ENCODE measurements around the gene HMGXB4.
"Not testable (repeated sequence)": the region's sequence is repeated elsewhere in the genome, so short reads cannot be mapped to it uniquely, and the experiment has no call there.

HMGXB4 gene

GRCh38 chr22:35225010-35225409 lies 32.3 kb upstream of the HMGXB4 start:
- Histone ChIP-seq H3K27me3 (ENCODE audit: control insufficient read depth, insufficient read depth, low read length) (no peaks in the 10 kb centered on the region), H3K9me3 (ENCODE audit: control insufficient read depth, low read depth, low read length) (no peaks in the 10 kb centered on the region), H3K4me3 (ENCODE audit: low read length) (no peak overlapping the region), H3K4me1 (ENCODE audit: control insufficient read depth, low read depth, low read length) (peaks cover 3% of the 10 kb centered on the region), H3K36me3 (ENCODE audit: control insufficient read depth, low read depth, low read length) (no peaks in the 10 kb centered on the region), H3K9ac (ENCODE audit: low read length) (no peak overlapping the region), H3K27ac (ENCODE audit: low read length) (no peak overlapping the region)

- Histone ChIP-seq H3K27ac (ENCODE audit: low read length) (no peak overlapping the region), H3K9ac (ENCODE audit: low read length) (no peak overlapping the region), H3K36me3 (ENCODE audit: control insufficient read depth, low read depth, low read length) (no peaks in the 10 kb centered on the region), H3K9me3 (ENCODE audit: control insufficient read depth, low read depth, low read length) (no peaks in the 10 kb centered on the region), H3K4me3 (ENCODE audit: low read length) (no peak overlapping the region), H3K4me1 (ENCODE audit: control insufficient read depth, low read depth, low read length) (peaks cover 3% of the 10 kb centered on the region), H3K27me3 (ENCODE audit: control insufficient read depth, insufficient read depth, low read length) (no peaks in the 10 kb centered on the region)
Measured at GRCh38 chr22:35226958-35227647, 30.2 kb upstream of the HMGXB4 start.

GRCh38 chr22:35229865-35230264 lies 27.4 kb upstream of the HMGXB4 start:
- H3K4me1 ChIP-seq (ENCODE audit: control insufficient read depth, low read depth, low read length), result peaks cover 3% of the 10 kb centered on the region
- H3K4me3 ChIP-seq (ENCODE audit: low read length), result no peak overlapping the region
- no peak overlapping the region for H3K27ac ChIP-seq (ENCODE audit: low read length)
- no peaks in the 10 kb centered on the region for H3K36me3 ChIP-seq (ENCODE audit: control insufficient read depth, low read depth, low read length)
- no peaks in the 10 kb centered on the region for H3K27me3 ChIP-seq (ENCODE audit: control insufficient read depth, insufficient read depth, low read length)
- H3K9me3 ChIP-seq (ENCODE audit: control insufficient read depth, low read depth, low read length), result no peaks in the 10 kb centered on the region
- H3K9ac ChIP-seq (ENCODE audit: low read length), result no peak overlapping the region

GRCh38 chr22:35230417-35230816 lies 26.9 kb upstream of the HMGXB4 start:
- Histone ChIP-seq H3K27me3 (ENCODE audit: control insufficient read depth, insufficient read depth, low read length) (no peaks in the 10 kb centered on the region), H3K27ac (ENCODE audit: low read length) (no peak overlapping the region), H3K9me3 (ENCODE audit: control insufficient read depth, low read depth, low read length) (no peaks in the 10 kb centered on the region), H3K9ac (ENCODE audit: low read length) (no peak overlapping the region), H3K4me1 (ENCODE audit: control insufficient read depth, low read depth, low read length) (peaks cover 3% of the 10 kb centered on the region), H3K36me3 (ENCODE audit: control insufficient read depth, low read depth, low read length) (no peaks in the 10 kb centered on the region), H3K4me3 (ENCODE audit: low read length) (no peak overlapping the region)

- Histone ChIP-seq H3K27ac (ENCODE audit: low read length) (no peak overlapping the region), H3K4me3 (ENCODE audit: low read length) (no peak overlapping the region), H3K4me1 (ENCODE audit: control insufficient read depth, low read depth, low read length) (peaks cover 3% of the 10 kb centered on the region), H3K9ac (ENCODE audit: low read length) (no peak overlapping the region), H3K27me3 (ENCODE audit: control insufficient read depth, insufficient read depth, low read length) (no peaks in the 10 kb centered on the region), H3K36me3 (ENCODE audit: control insufficient read depth, low read depth, low read length) (no peaks in the 10 kb centered on the region), H3K9me3 (ENCODE audit: control insufficient read depth, low read depth, low read length) (no peaks in the 10 kb centered on the region)
Measured at GRCh38 chr22:35230839-35231584, 26.3 kb upstream of the HMGXB4 start.

- Histone ChIP-seq H3K27me3 (ENCODE audit: control insufficient read depth, insufficient read depth, low read length) (no peaks in the 10 kb centered on the region), H3K27ac (ENCODE audit: low read length) (no peak overlapping the region), H3K36me3 (ENCODE audit: control insufficient read depth, low read depth, low read length) (no peaks in the 10 kb centered on the region), H3K4me3 (ENCODE audit: low read length) (no peak overlapping the region), H3K9ac (ENCODE audit: low read length) (no peak overlapping the region), H3K9me3 (ENCODE audit: control insufficient read depth, low read depth, low read length) (no peaks in the 10 kb centered on the region), H3K4me1 (ENCODE audit: control insufficient read depth, low read depth, low read length) (peaks cover 3% of the 10 kb centered on the region)
Measured at GRCh38 chr22:35231585-35232084, 25.7 kb upstream of the HMGXB4 start.

- H3K4me1 ChIP-seq (ENCODE audit: control insufficient read depth, low read depth, low read length); H3K36me3 ChIP-seq (ENCODE audit: control insufficient read depth, low read depth, low read length); H3K27me3 ChIP-seq (ENCODE audit: control insufficient read depth, insufficient read depth, low read length); H3K9ac ChIP-seq (ENCODE audit: low read length); H3K9me3 ChIP-seq (ENCODE audit: control insufficient read depth, low read depth, low read length); H3K27ac ChIP-seq (ENCODE audit: low read length); H3K4me3 ChIP-seq (ENCODE audit: low read length): not testable (repeated sequence)
Measured at GRCh38 chr22:35238749-35239148, 18.5 kb upstream of the HMGXB4 start.

- not testable (repeated sequence) for H3K27ac ChIP-seq (ENCODE audit: low read length); H3K9me3 ChIP-seq (ENCODE audit: control insufficient read depth, low read depth, low read length); H3K36me3 ChIP-seq (ENCODE audit: control insufficient read depth, low read depth, low read length); H3K27me3 ChIP-seq (ENCODE audit: control insufficient read depth, insufficient read depth, low read length); H3K4me3 ChIP-seq (ENCODE audit: low read length); H3K4me1 ChIP-seq (ENCODE audit: control insufficient read depth, low read depth, low read length); H3K9ac ChIP-seq (ENCODE audit: low read length)
Measured at GRCh38 chr22:35244507-35244906, 12.8 kb upstream of the HMGXB4 start.

GRCh38 chr22:35250156-35250555 lies 7.1 kb upstream of the HMGXB4 start:
- Histone ChIP-seq H3K4me3 (ENCODE audit: low read length) (no peak overlapping the region), H3K9ac (ENCODE audit: low read length) (no peak overlapping the region), H3K4me1 (ENCODE audit: control insufficient read depth, low read depth, low read length) (no peaks in the 10 kb centered on the region), H3K27me3 (ENCODE audit: control insufficient read depth, insufficient read depth, low read length) (no peaks in the 10 kb centered on the region), H3K9me3 (ENCODE audit: control insufficient read depth, low read depth, low read length) (no peaks in the 10 kb centered on the region), H3K36me3 (ENCODE audit: control insufficient read depth, low read depth, low read length) (no peaks in the 10 kb centered on the region), H3K27ac (ENCODE audit: low read length) (no peak overlapping the region)

GRCh38 chr22:35253946-35254345 lies 3.3 kb upstream of the HMGXB4 start:
- Histone ChIP-seq H3K27ac (ENCODE audit: low read length) (no peak overlapping the region), H3K9ac (ENCODE audit: low read length) (no peak overlapping the region), H3K36me3 (ENCODE audit: control insufficient read depth, low read depth, low read length) (peaks cover 3% of the 10 kb centered on the region), H3K9me3 (ENCODE audit: control insufficient read depth, low read depth, low read length) (no peaks in the 10 kb centered on the region), H3K4me1 (ENCODE audit: control insufficient read depth, low read depth, low read length) (peaks cover 11% of the 10 kb centered on the region), H3K27me3 (ENCODE audit: control insufficient read depth, insufficient read depth, low read length) (no peaks in the 10 kb centered on the region), H3K4me3 (ENCODE audit: low read length) (no peak overlapping the region)

GRCh38 chr22:35257002-35257320 lies 332 bp upstream of the HMGXB4 start:
- peak overlapping the region; percentile 60 for H3K27ac ChIP-seq (ENCODE audit: low read length)

More at GRCh38 chr22:35257002-35257320, 332 bp upstream of the HMGXB4 start:
- H3K9me3 ChIP-seq (ENCODE audit: control insufficient read depth, low read depth, low read length), result no peaks in the 10 kb centered on the region
- H3K4me1 ChIP-seq (ENCODE audit: control insufficient read depth, low read depth, low read length), result peaks cover 12% of the 10 kb centered on the region
- H3K9ac ChIP-seq (ENCODE audit: low read length), result peak overlapping the region; percentile 91
- H3K36me3 ChIP-seq (ENCODE audit: control insufficient read depth, low read depth, low read length), result peaks cover 21% of the 10 kb centered on the region
- peak overlapping the region; percentile 94 for H3K4me3 ChIP-seq (ENCODE audit: low read length)
- H3K27me3 ChIP-seq (ENCODE audit: control insufficient read depth, insufficient read depth, low read length), result no peaks in the 10 kb centered on the region

Measured in iPS-18a (cell line).